Nephron progenitor cell (in vitro differentiated cells): Measurements from ENCODE around the gene MEGF9.

Source experiments
- DNase-seq: peaks from one replicate; pipeline ENCODE4 v3.0.0; 2021
- H3K27ac Mint-ChIP-seq: 2 replicates; pipeline ENCODE4 v1.8.0; 2021; ENCODE audit warnings: mild to moderate bottlenecking, moderate library complexity, mixed read lengths
- H3K27me3 Mint-ChIP-seq: 2 replicates; pipeline ENCODE4 v1.8.0; 2021; ENCODE audit warnings: mild to moderate bottlenecking, low read depth, mixed read lengths; ENCODE audit not compliant: poor library complexity
- H3K36me3 Mint-ChIP-seq: 2 replicates; pipeline ENCODE4 v1.8.0; 2021; ENCODE audit warnings: low read depth, mixed read lengths
- H3K4me1 Mint-ChIP-seq: 2 replicates; pipeline ENCODE4 v1.8.0; 2021; ENCODE audit warnings: mixed read lengths
- H3K4me3 Mint-ChIP-seq: 2 replicates; pipeline ENCODE4 v1.8.0; 2021; ENCODE audit warnings: mild to moderate bottlenecking, moderate library complexity, mixed read lengths
- H3K9me3 Mint-ChIP-seq: 2 replicates; pipeline ENCODE4 v1.8.0; 2021; ENCODE audit warnings: mild to moderate bottlenecking, moderate library complexity, mixed read lengths
- TF ChIP-seq, protein P1 (sequence below): fragments of 200-600 bp; sonication (generic); IDR thresholded peaks from 2 replicates; pipeline ENCODE4 v1.5.0; 2021; ENCODE audit warnings: antibody characterized with exemption

The MEGF9 gene

DNA sequence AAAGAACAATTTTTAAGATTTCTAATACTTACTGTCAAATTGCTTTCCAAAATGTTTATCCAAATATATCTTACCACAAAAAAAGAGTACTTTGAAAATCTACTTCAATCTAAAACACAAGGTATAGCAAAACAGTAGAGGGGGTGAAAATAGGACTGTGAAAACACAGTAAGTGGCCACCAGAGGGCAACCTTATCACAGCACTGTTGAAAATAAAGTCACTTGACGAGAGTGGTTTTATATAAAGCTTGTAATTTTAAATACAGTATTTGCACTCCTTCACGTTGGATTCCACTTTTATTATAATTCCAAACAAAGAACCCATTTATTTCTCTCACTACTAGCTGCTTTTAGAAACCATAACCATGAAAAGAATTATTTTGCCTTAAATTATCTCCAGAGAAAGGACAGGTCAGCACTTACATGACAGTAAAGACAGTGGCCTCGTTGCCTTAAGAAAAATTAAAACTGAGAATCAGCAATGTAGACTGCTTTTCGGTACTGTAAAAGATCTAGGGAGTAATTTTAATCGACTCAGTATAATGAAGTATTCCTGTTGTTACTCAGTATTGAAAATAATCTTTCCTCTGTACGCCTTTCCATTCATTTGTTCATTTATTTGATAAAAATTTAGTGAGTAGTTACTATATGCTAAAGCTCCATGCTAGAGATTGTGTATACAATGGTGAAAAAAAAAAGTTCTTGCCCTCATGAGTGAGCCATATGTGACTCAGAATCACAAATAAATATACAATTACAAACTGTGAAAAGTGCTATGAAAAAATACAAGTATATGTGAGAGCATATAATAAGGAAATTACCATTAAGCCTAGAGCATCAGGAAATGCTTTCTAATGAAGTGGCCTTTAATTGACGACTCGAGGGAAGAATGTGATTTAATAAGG is 94.3 kb downstream of the MEGF9 start:
- Mint-ChIP-seq H3K4me3 (no peak overlapping the region), H3K36me3 (no peaks in the 10 kb centered on the region)
- peak; percentile 52 for DNase-seq

DNA sequence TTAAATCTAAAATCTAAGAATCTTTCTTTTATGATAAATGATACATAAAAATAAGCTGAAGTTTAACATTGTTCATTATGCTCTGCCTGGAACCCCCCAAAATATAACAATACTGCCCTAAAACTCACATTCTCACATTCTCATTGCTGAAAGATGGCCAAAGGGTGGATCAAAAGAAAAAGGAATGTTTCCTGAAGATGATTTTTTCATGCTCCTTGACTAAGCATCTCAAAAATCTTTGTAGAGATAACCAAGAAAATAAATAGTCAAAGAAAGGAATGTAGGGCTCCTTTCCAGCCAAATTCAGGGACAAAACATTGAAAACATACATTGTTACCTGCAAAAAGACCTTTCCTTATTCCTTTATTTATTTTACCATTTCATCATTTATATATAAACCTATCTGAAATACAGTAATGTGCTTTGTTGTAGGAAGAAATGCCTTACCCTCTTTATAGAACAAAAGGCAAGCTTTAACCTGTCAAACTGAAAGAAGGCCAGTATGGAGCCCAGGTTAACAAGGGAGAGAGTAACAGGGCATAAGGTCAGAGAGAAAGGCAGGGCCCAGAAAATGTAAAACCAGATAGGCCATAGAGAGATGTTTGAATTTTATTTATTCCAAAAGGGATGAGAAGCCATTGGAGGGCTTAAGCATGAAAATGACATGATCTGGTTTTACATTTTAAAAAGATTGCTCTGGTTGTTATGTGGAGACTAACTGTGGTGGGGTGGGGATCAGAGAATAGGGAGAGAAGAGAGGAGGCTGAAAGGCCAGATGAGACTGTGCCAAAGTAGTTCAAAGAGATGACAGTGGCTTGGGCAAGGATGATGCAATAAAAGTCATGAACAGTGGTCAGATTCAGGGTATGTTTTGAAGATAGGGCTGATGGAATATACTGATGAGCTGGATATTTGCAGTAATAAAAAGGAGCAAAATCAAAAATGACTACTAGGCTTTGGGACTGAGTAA is 97.0 kb downstream of the MEGF9 start:
- peaks cover 30% of the 10 kb centered on the region for H3K4me1 Mint-ChIP-seq
- TF ChIP-seq, protein P1, sequence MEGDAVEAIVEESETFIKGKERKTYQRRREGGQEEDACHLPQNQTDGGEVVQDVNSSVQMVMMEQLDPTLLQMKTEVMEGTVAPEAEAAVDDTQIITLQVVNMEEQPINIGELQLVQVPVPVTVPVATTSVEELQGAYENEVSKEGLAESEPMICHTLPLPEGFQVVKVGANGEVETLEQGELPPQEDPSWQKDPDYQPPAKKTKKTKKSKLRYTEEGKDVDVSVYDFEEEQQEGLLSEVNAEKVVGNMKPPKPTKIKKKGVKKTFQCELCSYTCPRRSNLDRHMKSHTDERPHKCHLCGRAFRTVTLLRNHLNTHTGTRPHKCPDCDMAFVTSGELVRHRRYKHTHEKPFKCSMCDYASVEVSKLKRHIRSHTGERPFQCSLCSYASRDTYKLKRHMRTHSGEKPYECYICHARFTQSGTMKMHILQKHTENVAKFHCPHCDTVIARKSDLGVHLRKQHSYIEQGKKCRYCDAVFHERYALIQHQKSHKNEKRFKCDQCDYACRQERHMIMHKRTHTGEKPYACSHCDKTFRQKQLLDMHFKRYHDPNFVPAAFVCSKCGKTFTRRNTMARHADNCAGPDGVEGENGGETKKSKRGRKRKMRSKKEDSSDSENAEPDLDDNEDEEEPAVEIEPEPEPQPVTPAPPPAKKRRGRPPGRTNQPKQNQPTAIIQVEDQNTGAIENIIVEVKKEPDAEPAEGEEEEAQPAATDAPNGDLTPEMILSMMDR: no peak
- DNase-seq: no peak
- H3K4me3 Mint-ChIP-seq: no peak overlapping the region
- H3K27me3 Mint-ChIP-seq: no peaks in the 10 kb centered on the region
- H3K9me3 Mint-ChIP-seq: no peaks in the 10 kb centered on the region
- no peaks in the 10 kb centered on the region for H3K36me3 Mint-ChIP-seq
- peak overlapping the region; percentile 1 for H3K27ac Mint-ChIP-seq

More for the DNA sequence above, 94.3 kb downstream of the MEGF9 start:
- TF ChIP-seq, protein P1: peak; percentile 85
- Mint-ChIP-seq H3K27me3 (peaks cover under 1% of the 10 kb centered on the region), H3K27ac (no peak overlapping the region), H3K9me3 (no peaks in the 10 kb centered on the region), H3K4me1 (peaks cover 30% of the 10 kb centered on the region)

DNA sequence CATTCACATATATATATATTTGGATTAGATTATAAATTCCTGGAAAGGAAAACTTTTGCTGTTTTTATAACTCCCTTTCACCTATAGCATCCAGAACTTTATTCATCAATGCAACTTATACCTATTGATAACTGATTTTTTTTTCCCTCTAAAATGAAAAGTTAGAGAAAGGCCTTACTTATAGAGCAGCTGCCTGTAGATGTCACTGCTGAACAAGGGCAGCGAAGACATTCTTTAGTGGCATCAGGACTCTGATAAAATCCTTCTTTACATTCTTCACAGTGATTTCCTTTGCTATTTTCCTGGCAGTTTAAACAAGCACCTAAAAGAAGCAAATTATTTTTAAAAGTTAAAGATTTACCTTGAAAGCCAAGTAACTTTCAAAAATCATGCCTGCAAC is 102.1 kb downstream of the MEGF9 start:
- TF ChIP-seq, protein P1: no peak
- no peaks in the 10 kb centered on the region for H3K9me3 Mint-ChIP-seq
- H3K4me3 Mint-ChIP-seq: no peak overlapping the region
- H3K27me3 Mint-ChIP-seq: no peaks in the 10 kb centered on the region
- DNase-seq: no peak
- H3K4me1 Mint-ChIP-seq: no peaks in the 10 kb centered on the region
- H3K27ac Mint-ChIP-seq: no peak overlapping the region
- peaks cover 19% of the 10 kb centered on the region for H3K36me3 Mint-ChIP-seq

DNA sequence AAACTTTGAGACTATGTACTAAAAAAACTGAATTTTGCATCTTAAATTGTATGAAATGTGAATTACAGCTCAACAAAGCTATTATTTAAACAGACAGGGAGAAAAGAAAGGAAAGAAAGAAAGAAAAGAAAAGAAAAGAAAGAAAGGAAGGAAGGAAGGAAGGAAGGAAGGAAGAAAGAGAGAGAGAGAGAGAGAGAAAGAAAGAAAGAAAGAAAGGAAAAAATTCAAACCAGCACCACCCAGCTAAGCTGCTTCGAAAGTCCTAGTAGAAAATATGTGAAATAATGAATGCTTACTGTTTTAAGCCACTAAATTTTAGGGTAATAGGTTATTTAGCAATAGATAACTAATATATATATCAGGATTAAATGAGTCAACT is 102.6 kb downstream of the MEGF9 start:
- no peaks in the 10 kb centered on the region for H3K4me1 Mint-ChIP-seq
- no peaks in the 10 kb centered on the region for H3K9me3 Mint-ChIP-seq
- TF ChIP-seq, protein P1: no peak
- H3K36me3 Mint-ChIP-seq: peaks cover 21% of the 10 kb centered on the region
- no peak for DNase-seq
- H3K4me3 Mint-ChIP-seq: no peak overlapping the region
- H3K27me3 Mint-ChIP-seq: no peaks in the 10 kb centered on the region
- no peak overlapping the region for H3K27ac Mint-ChIP-seq

DNA sequence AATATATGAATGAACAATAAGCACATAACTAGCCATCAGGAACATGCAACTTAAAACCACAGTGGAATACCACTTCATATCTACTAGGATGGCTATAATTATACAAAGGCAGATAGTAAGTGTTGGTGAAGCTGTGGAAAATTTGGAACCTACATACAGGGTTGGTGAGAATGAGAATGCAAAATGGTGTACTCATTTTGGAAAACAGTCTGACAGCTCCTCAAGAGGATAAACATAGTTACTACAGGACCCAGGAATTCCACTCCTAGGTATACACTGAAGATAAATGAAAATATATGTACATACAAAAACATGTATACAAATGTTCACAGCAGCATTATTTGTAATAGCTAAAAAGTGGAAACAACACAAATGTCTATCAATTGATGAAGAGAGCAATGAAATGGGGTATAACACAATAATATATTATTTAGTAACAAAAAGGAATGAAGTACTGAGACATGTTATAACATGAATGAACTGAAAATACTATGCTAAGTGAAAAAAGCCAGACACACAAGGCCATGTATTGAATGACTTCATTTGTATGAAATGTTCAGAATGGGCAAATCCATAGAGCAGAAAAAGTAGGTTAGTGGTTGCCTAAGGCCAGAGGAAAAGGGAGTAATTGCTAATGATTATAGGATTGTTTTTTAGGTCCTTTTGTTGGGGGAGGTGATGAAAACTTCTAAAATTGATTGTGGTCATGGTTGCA is 103.1 kb downstream of the MEGF9 start:
- Mint-ChIP-seq H3K4me3 (no peak overlapping the region), H3K4me1 (no peaks in the 10 kb centered on the region), H3K27me3 (no peaks in the 10 kb centered on the region), H3K9me3 (no peaks in the 10 kb centered on the region), H3K36me3 (peaks cover 21% of the 10 kb centered on the region), H3K27ac (no peak overlapping the region)
- no peak for DNase-seq
- TF ChIP-seq, protein P1: peak; percentile 21
